NCI-H146 (cell line): Measurements from ENCODE around the gene AFMID.

Experiments
- DNase-seq: peaks from one replicate; lab custom pipeline; 2025; lab: John Stamatoyannopoulos, UW

The AFMID gene

GRCh38 chr17:78255029-78255656 is 68.0 kb downstream of the AFMID start:
- no peak for DNase-seq

GRCh38 chr17:78255953-78256706 is 69.0 kb downstream of the AFMID start:
- no peak for DNase-seq

- no peak for DNase-seq
Observed at GRCh38 chr17:78256707-78257591, 69.8 kb downstream of the AFMID start.
